LHCN-M2 (cell line): Measurements from ENCODE around the gene HLTF. TPM values are rescaled to one million over a fixed set of nuclear protein-coding genes. Genes with fewer than 3 reads are reported as not detected.
"Not testable (repeated sequence)": the region's sequence is repeated elsewhere in the genome, so short reads cannot be mapped to it uniquely, and the experiment has no call there.

Experiments used
- DNase-seq: peaks from one replicate; pipeline ENCODE4 v3.0.0-alpha.2; 2012; ENCODE audit warnings: low read depth
- total RNA-seq: library from RNA; depleted of rRNA; stranded (reverse); fragments of >200 nt; gene quantifications from 2 replicates; pipeline ENCODE4 v1.2.3, GENCODE V29; 2014; rRNA removed

HLTF gene
- total RNA-seq, 1 experiment from 2014 or later, result 56.7 TPM

GRCh38 chr3:148992027-148992634, 94.2 kb downstream of the HLTF start:
- peak; percentile 37 for DNase-seq

GRCh38 chr3:148991219-148992026, 94.9 kb downstream of the HLTF start, which contains the start of gene GYG1:
TSS of gene GYG1 (plus strand) at chr3:148991540. CDS start at chr3:148991641, 101 bp downstream.
- peak; percentile 77 for DNase-seq

GRCh38 chr3:148990236-148990635, 96.1 kb downstream of the HLTF start:
- DNase-seq, result no peak

DNA sequence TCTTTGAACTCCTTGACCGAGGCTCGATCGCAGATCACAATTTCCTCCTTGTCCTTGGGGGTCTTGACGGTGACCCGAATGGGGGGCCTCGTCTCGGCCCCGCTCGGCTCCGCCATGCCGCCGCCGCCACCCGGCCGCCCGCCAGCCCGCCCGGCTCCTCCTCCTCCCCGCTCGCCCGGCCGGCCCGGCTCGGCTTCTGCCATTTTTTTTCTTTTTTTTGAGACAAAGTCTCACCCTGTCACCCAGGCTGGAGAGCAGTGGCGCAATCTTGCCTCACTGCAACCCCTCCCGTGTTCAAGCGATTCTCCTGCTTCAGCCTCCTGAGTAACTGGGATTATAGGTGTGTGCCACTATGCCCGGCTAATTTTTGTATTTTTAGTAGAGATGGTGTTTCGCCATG, 98.8 kb downstream of the HLTF start:
- DNase-seq, result not testable (repeated sequence)

DNA sequence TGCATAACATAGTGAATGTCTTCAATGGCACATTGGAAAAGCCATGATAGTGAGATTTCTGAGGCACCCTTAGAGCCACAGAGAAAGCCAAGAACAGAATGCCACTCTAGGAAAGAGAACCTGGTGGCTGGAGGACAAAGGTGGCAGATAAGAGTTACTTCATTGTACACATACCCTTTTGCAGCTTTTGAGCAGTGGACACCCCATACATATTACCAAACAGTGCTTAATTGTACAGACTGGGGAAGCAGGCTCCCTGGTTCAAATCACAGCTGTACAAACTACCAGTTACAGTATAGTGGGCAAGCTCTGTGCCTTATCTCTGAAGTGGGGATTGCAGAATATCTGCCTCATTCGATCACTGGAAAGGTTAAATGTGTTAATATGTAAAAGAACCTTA, 105.1 kb downstream of the HLTF start:
- DNase-seq, result no peak

Other genes starting within 250 kb of the HLTF start
- 1.3 and 1.9 TPM in 2 replicates for gene CPA3, start 221.2 kb downstream of the HLTF start, total RNA-seq
- 20.2 and 35.2 TPM in 2 replicates for gene GYG1, start 95.0 kb downstream of the HLTF start, total RNA-seq
- gene HPS3, start 43.1 kb upstream of the HLTF start, total RNA-seq, result 29.0 and 32.1 TPM in 2 replicates
- 0.06 TPM in 1 of 2 replicates, not detected in the other for gene CP, start 135.3 kb upstream of the HLTF start, total RNA-seq
- 3.0 and 5.2 TPM in 2 replicates for gene TM4SF18, start 247.1 kb upstream of the HLTF start, total RNA-seq